ENCODE measurements around the gene DPH5. TPM values are rescaled to one million over a fixed set of nuclear protein-coding genes. Genes with fewer than 3 reads are reported as not detected.

The DPH5 gene
- total and polyA plus RNA-seq, 12 donors, result 21.7 to 59.1 (median 42.0) TPM

DNA sequence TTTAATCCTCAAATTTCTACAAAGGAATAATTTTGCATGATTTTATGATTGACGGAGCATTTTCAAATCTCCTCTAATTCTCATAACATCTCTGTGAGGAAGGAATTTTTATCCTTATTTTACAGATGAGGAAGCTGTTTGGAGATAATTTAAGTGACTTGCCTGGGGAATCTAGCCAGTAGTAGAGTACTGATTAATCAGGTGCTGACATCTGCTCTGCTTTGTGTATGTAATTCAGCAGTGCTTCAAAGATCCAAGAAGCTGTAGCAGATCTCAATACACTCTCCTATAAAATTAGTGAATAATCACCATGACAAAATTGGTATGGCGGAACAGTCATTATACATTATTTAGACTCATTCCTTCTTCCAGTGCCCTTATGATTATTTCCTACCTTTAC lies 46.0 kb downstream of the DPH5 start:
- H3K9me3 ChIP-seq (replicated peaks in 1 of 3), result no peaks in the 10 kb centered on the region
- TF ChIP-seq, protein P1, sequence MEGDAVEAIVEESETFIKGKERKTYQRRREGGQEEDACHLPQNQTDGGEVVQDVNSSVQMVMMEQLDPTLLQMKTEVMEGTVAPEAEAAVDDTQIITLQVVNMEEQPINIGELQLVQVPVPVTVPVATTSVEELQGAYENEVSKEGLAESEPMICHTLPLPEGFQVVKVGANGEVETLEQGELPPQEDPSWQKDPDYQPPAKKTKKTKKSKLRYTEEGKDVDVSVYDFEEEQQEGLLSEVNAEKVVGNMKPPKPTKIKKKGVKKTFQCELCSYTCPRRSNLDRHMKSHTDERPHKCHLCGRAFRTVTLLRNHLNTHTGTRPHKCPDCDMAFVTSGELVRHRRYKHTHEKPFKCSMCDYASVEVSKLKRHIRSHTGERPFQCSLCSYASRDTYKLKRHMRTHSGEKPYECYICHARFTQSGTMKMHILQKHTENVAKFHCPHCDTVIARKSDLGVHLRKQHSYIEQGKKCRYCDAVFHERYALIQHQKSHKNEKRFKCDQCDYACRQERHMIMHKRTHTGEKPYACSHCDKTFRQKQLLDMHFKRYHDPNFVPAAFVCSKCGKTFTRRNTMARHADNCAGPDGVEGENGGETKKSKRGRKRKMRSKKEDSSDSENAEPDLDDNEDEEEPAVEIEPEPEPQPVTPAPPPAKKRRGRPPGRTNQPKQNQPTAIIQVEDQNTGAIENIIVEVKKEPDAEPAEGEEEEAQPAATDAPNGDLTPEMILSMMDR (IDR thresholded peaks at IDR 0.05), result no peak
- no peak for TF ChIP-seq POLR2A (IDR thresholded peaks at IDR 0.05)
- no peak overlapping the region for H3K4me3 ChIP-seq
- H3K27me3 ChIP-seq, result no peaks in the 10 kb centered on the region
- intact Hi-C loops (cut with DNase I), result no loop called here
- H3K36me3 ChIP-seq (replicated peaks in 1 of 2), result no peaks in the 10 kb centered on the region
- H3K27ac ChIP-seq, result no peak overlapping the region
- WGBS, 4 donors, result 95 to 98% (median 97%) methylated on average over 2 of the region's 2 CpGs
- H3K4me1 ChIP-seq (replicated peaks in 1 of 2), result no peaks in the 10 kb centered on the region
- DNase-seq, result no peak

DNA sequence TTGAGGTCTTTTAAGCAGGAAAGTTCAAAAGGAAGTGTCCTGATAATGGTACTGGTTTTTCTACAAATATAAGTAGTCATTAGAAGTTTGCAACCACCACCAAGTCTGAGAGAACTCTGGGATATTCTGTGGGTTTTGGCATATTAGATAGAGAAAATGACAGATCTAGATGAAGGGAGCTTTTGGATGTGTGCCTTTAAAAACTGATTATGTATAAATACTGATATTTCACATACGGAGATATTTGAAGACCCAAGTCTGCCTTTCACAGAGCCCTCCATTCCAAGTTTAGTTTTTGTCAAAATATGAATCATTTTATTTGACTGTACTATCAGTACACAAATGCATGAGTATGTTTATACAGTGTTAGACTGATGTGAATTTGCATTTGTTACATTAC lies 48.6 kb downstream of the DPH5 start:
- intact Hi-C loops (cut with DNase I), result no loop called here
- no peak for DNase-seq
- Histone ChIP-seq H3K4me3 (no peak overlapping the region), H3K9me3 (replicated peaks in 1 of 3) (no peaks in the 10 kb centered on the region), H3K27me3 (no peaks in the 10 kb centered on the region), H3K36me3 (replicated peaks in 1 of 2) (no peaks in the 10 kb centered on the region), H3K4me1 (replicated peaks in 1 of 2) (no peaks in the 10 kb centered on the region), H3K27ac (no peak overlapping the region)
- WGBS, 4 donors, result 83 to 95% (median 89%) methylated on average over 1 of the region's 1 CpG
- TF ChIP-seq, protein P1 (IDR thresholded peaks at IDR 0.05), result no peak
- TF ChIP-seq POLR2A (IDR thresholded peaks at IDR 0.05), result no peak

DNA sequence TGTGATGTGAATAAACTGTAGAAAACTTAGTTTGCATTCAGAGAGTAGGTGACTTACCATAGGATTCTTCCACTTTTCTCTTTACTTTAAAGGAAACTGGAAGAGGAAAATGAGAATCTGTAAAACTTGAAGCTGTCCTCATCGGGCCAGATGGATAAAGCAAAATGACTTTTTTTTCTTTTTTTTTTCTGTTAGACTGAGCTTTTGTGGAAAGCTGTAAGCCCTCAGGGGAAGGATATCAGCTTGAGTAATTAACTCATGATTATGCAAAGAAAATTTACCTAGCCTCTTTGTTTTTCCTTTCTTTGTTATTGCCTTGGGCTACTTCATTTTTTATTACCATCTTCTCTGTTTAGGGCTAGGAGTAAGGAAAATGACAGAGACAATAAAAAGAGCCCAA lies 53.4 kb downstream of the DPH5 start:
- Histone ChIP-seq H3K4me1 (replicated peaks in 1 of 2) (no peaks in the 10 kb centered on the region), H3K9me3 (replicated peaks in 1 of 3) (no peaks in the 10 kb centered on the region), H3K27me3 (no peaks in the 10 kb centered on the region), H3K27ac (no peak overlapping the region), H3K4me3 (no peak overlapping the region), H3K36me3 (replicated peaks in 1 of 2) (no peaks in the 10 kb centered on the region)
- no peak for DNase-seq
- intact Hi-C loops (cut with DNase I), result no loop called here
- TF ChIP-seq, protein P1 (IDR thresholded peaks at IDR 0.05), result no peak
- no peak for TF ChIP-seq POLR2A (IDR thresholded peaks at IDR 0.05)
- 66 to 81% (median 75%) methylated on average over 1 of the region's 1 CpG for WGBS, 4 donors

DNA sequence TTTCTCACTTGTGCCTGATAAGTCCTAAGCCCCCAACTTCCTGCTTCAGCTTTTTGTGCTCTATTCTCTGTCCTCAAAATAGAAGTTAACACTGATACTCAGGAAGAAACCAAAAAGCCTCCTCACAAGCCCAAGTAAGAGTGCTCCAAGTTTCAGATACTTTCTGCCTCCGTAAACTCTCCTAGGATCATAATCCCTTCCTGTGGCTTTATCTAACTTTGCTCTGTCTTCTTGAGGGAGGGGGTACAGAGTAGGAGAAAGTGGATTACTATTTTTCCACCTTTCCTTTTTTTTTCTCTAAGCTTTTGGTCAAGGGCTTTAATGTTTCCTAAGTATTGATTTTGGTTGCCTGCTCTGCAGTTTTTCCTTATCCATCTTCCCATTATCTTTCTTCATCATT lies 54.6 kb downstream of the DPH5 start:
- intact Hi-C loops (cut with DNase I), result no loop called here
- Histone ChIP-seq H3K9me3 (replicated peaks in 1 of 3) (no peaks in the 10 kb centered on the region), H3K27ac (no peak overlapping the region), H3K4me1 (replicated peaks in 1 of 2) (no peaks in the 10 kb centered on the region), H3K36me3 (replicated peaks in 1 of 2) (peaks cover 0 to 8% of the 10 kb centered on the region in 2 donors), H3K27me3 (no peaks in the 10 kb centered on the region), H3K4me3 (no peak overlapping the region)
- TF ChIP-seq, protein P1 (IDR thresholded peaks at IDR 0.05), result no peak
- no peak for TF ChIP-seq POLR2A (IDR thresholded peaks at IDR 0.05)
- DNase-seq, result no peak
- 96 to 100% (median 98%) methylated on average over 1 of the region's 1 CpG for WGBS, 4 donors
